ENCODE results near the gene TNS3.

- TF ChIP-seq YY1 (IDR thresholded peaks at IDR 0.05; ENCODE audit: low read depth, low read length) (no peak), CTCF (IDR thresholded peaks at IDR 0.05 in 2 of 3, conservative IDR thresholded peaks at IDR 0.05 in 1 of 3; ENCODE audit: control insufficient read depth in 2 of 3, extremely low read depth in 1 of 3, insufficient read depth in 1 of 3, low read depth in 3 of 3, low read length in 3 of 3) (no peak), SP1 (IDR thresholded peaks at IDR 0.05; ENCODE audit: low read depth, low read length) (no peak), KDM1A (IDR thresholded peaks at IDR 0.05; ENCODE audit: borderline replicate concordance) (no peak), POLR2A (IDR thresholded peaks at IDR 0.05; ENCODE audit: low read depth, low read length) (no peak), CREM (IDR thresholded peaks at IDR 0.05; ENCODE audit: low read depth) (no peak), HDAC2 (IDR thresholded peaks at IDR 0.05) (no peak)
These were observed 35.7 kb downstream of the TNS3 start for GRCh38 chr7:47546171-47546570.

Measured in GM12878 (cell line).